Fibroblast of the aortic adventitia (primary cell): ENCODE results near the gene PGGT1B. TPM values are rescaled to one million over a fixed set of nuclear protein-coding genes. Genes with fewer than 3 reads are reported as not detected.

Experiments
- DNase-seq: peaks from one replicate; pipeline ENCODE4 v3.0.0-alpha.2; 2010; ENCODE audit warnings: low read depth
- H3K4me3 ChIP-seq: 2 replicates; pipeline ENCODE4 v1.5.1; 2011; ENCODE audit warnings: low read depth, mild to moderate bottlenecking, control low read depth, low read length, moderate library complexity
- CTCF ChIP-seq: IDR thresholded peaks from 2 replicates; pipeline ENCODE4 v1.5.1; 2011; ENCODE audit warnings: mild to moderate bottlenecking, low read length, control low read depth, inconsistent platforms; ENCODE audit not compliant: insufficient read depth
- small RNA-seq: library from RNA; depleted of rRNA; stranded (forward); fragments of <200 nt; gene quantifications from one replicate; pipeline ENCODE3, GENCODE V24; 2012
- total RNA-seq: library from RNA; depleted of rRNA; stranded (reverse); fragments of >200 nt; gene quantifications from 2 replicates; pipeline ENCODE4 v1.2.3, GENCODE V29; 2012; ENCODE audit warnings: low replicate concordance

Gene PGGT1B
- total RNA-seq, 1 donor = 15.1 TPM

GRCh38 chr5:115168829-115169486 is 93.7 kb downstream of the PGGT1B start:
- TF ChIP-seq CTCF = no peak
- no peak for DNase-seq
- H3K4me3 ChIP-seq = peak overlapping the region; percentile 81

- no peak for DNase-seq
- TF ChIP-seq CTCF = no peak
- H3K4me3 ChIP-seq = no peak overlapping the region
Measured at GRCh38 chr5:115166744-115167393, 95.8 kb downstream of the PGGT1B start.

GRCh38 chr5:115165790-115166189 is 96.9 kb downstream of the PGGT1B start:
- no peak for DNase-seq
- TF ChIP-seq CTCF = no peak
- H3K4me3 ChIP-seq = no peak overlapping the region

- DNase-seq = no peak
- no peak for TF ChIP-seq CTCF
- H3K4me3 ChIP-seq = no peak overlapping the region
Measured at GRCh38 chr5:115160975-115161475, 101.7 kb downstream of the PGGT1B start.

Small RNAs within 50 kb of the gene (small RNA-seq; reads per million reads assigned to genes)
- gene HMGN1P15 = not detected

Other genes with a start within 250 kb of the PGGT1B start
- 0.36 and 0.41 TPM in 2 replicates for gene TRIM36, start 93.0 kb downstream of the PGGT1B start, total RNA-seq
- 12.6 and 30.7 TPM in 2 replicates for gene CCDC112, start 33.8 kb upstream of the PGGT1B start, total RNA-seq